Neural progenitor cell (in vitro differentiated cells): Measurements from ENCODE around the gene PITPNC1. TPM values are rescaled to one million over a fixed set of nuclear protein-coding genes. Genes with fewer than 3 reads are reported as not detected.

Experiments
- DNase-seq: peaks from one replicate; pipeline ENCODE4 v3.0.0-alpha.2; 2016; ENCODE audit warnings: low spot score
- H2AFZ ChIP-seq: fragments of 200-600 bp; sonication (generic); replicated peaks from 2 replicates; pipeline ENCODE4 v1.6.1; 2016; ENCODE audit warnings: antibody characterized with exemption
- H3F3A ChIP-seq: fragments of 200-600 bp; sonication (generic); 2 replicates; pipeline ENCODE4 v1.6.1; 2016; ENCODE audit warnings: antibody characterized with exemption, low read depth
- H3K27ac ChIP-seq: fragments of 200-600 bp; sonication (generic); 2 replicates; pipeline ENCODE4 v1.5.1; 2016; ENCODE audit warnings: mild to moderate bottlenecking
- H3K27me3 ChIP-seq: fragments of 200-600 bp; sonication (generic); 2 replicates; pipeline ENCODE4 v1.6.1; 2016; ENCODE audit warnings: mild to moderate bottlenecking, moderate library complexity
- H3K36me3 ChIP-seq: fragments of 200-600 bp; sonication (generic); 2 replicates; pipeline ENCODE4 v1.5.1; 2016
- H3K4me1 ChIP-seq: fragments of 200-600 bp; sonication (generic); 2 replicates; pipeline ENCODE4 v1.6.1; 2016; ENCODE audit warnings: mixed run types
- H3K4me2 ChIP-seq: fragments of 200-600 bp; sonication (generic); 2 replicates; pipeline ENCODE4 v1.6.1; 2016
- H3K4me3 ChIP-seq: fragments of 200-600 bp; sonication (generic); 2 replicates; pipeline ENCODE4 v1.5.1; 2016
- H3K79me2 ChIP-seq: fragments of 200-600 bp; sonication (generic); 2 replicates; pipeline ENCODE4 v1.6.1; 2016; ENCODE audit warnings: low read depth
- H3K9ac ChIP-seq: fragments of 200-600 bp; sonication (generic); 2 replicates; pipeline ENCODE4 v1.6.1; 2016
- H3K9me3 ChIP-seq: fragments of 200-600 bp; sonication (generic); 2 replicates; pipeline ENCODE4 v1.5.1; 2016; ENCODE audit warnings: low read depth
- H4K20me1 ChIP-seq: fragments of 200-600 bp; sonication (generic); 2 replicates; pipeline ENCODE4 v1.6.1; 2016; ENCODE audit warnings: low read depth
- H3K27ac Mint-ChIP-seq: 3 replicates; pipeline ENCODE4 v1.8.0; 2021; ENCODE audit warnings: mixed read lengths
- H3K27me3 Mint-ChIP-seq: 2 replicates; pipeline ENCODE4 v1.8.0; 2022; ENCODE audit warnings: low read depth, mild to moderate bottlenecking, inconsistent platforms, moderate library complexity, mixed read lengths; ENCODE audit not compliant: insufficient read depth
- H3K36me3 Mint-ChIP-seq: 3 replicates; pipeline ENCODE4 v1.8.0; 2021; ENCODE audit warnings: mixed read lengths
- H3K4me1 Mint-ChIP-seq: 3 replicates; pipeline ENCODE4 v1.8.0; 2021; ENCODE audit warnings: mixed read lengths
- H3K4me3 Mint-ChIP-seq: 3 replicates; pipeline ENCODE4 v1.8.0; 2021; ENCODE audit warnings: mild to moderate bottlenecking, moderate library complexity, mixed read lengths
- H3K9me3 Mint-ChIP-seq: 3 replicates; pipeline ENCODE4 v1.8.0; 2020; ENCODE audit warnings: mixed read lengths
- CTCF ChIP-seq: fragments of 200-600 bp; sonication (generic); IDR thresholded peaks from 2 replicates; pipeline ENCODE4 v1.5.1; 2017; ENCODE audit warnings: antibody characterized with exemption, mild to moderate bottlenecking
- EZH2 ChIP-seq: fragments of 200-600 bp; sonication (generic); IDR thresholded peaks from 2 replicates; pipeline ENCODE4 v1.6.1; 2017; ENCODE audit warnings: antibody characterized with exemption, mild to moderate bottlenecking, moderate library complexity
- EZH2phosphoT487 ChIP-seq: fragments of 200-600 bp; sonication (generic); IDR thresholded peaks from 2 replicates; pipeline ENCODE4 v1.6.1; 2017; ENCODE audit warnings: antibody characterized with exemption
- total RNA-seq: library from RNA; depleted of rRNA; stranded (reverse); fragments of >200 nt; gene quantifications from 2 replicates; pipeline ENCODE4 v1.2.3, GENCODE V29; 2015; ENCODE audit warnings: low replicate concordance

The PITPNC1 gene
- total RNA-seq, 1 donor from 2014 or later, result 8.1 TPM

DNA sequence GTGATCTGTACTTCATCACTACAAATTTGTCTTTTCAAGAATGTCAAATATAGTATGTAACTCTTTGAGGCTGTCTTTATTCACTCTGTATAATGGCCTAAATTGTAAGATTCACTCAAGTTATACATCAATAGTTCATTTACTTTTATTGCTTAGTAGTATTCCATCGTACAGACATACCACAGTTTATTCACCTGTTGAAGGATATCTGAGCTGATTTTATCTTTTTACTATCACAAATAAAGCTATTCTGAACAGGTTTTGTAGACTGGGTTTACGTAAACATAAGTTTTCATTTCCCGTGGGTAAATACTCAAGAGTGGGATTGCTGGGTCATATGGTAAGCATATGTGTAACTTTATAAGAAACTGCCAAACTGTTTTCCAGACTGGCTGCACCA lies 29.3 kb upstream of the PITPNC1 start:
- Histone ChIP-seq H3K9me3 (no peaks in the 10 kb centered on the region), H3K36me3 (peaks cover 35% of the 10 kb centered on the region), H3K79me2 (no peaks in the 10 kb centered on the region), H2AFZ (no peak overlapping the region), H4K20me1 (no peaks in the 10 kb centered on the region), H3F3A (no peaks in the 10 kb centered on the region), H3K27me3 (no peaks in the 10 kb centered on the region), H3K27ac (no peak overlapping the region), H3K4me1 (no peaks in the 10 kb centered on the region), H3K4me3 (no peak overlapping the region), H3K4me2 (no peak overlapping the region), H3K9ac (no peak overlapping the region)
- Mint-ChIP-seq H3K27me3 (no peaks in the 10 kb centered on the region), H3K36me3 (peaks cover 32% of the 10 kb centered on the region), H3K4me1 (no peaks in the 10 kb centered on the region), H3K9me3 (no peaks in the 10 kb centered on the region), H3K27ac (no peak overlapping the region), H3K4me3 (no peak overlapping the region)
- no peak for TF ChIP-seq EZH2phosphoT487
- no peak for TF ChIP-seq EZH2
- TF ChIP-seq CTCF, result no peak
- DNase-seq, result no peak

- no peak overlapping the region for H3K4me2 ChIP-seq
- no peak overlapping the region for H3K27ac ChIP-seq
- H3K27me3 ChIP-seq, result no peaks in the 10 kb centered on the region
- H3K9me3 Mint-ChIP-seq, result no peaks in the 10 kb centered on the region
- no peaks in the 10 kb centered on the region for H4K20me1 ChIP-seq
- no peak overlapping the region for H3K4me3 ChIP-seq
- no peaks in the 10 kb centered on the region for H3K9me3 ChIP-seq
- DNase-seq, result no peak
- H3K9ac ChIP-seq, result no peak overlapping the region
- H3K4me3 Mint-ChIP-seq, result no peak overlapping the region
- H3K4me1 Mint-ChIP-seq, result no peaks in the 10 kb centered on the region
- H3K27me3 Mint-ChIP-seq, result no peaks in the 10 kb centered on the region
- no peaks in the 10 kb centered on the region for H3F3A ChIP-seq
- H3K36me3 Mint-ChIP-seq, result peaks cover 36% of the 10 kb centered on the region
- H3K27ac Mint-ChIP-seq, result no peak overlapping the region
- no peaks in the 10 kb centered on the region for H3K79me2 ChIP-seq
- H3K4me1 ChIP-seq, result no peaks in the 10 kb centered on the region
- TF ChIP-seq EZH2phosphoT487 (no peak), CTCF (no peak), EZH2 (no peak)
- peaks cover 35% of the 10 kb centered on the region for H3K36me3 ChIP-seq
- H2AFZ ChIP-seq, result no peak overlapping the region
Observed at GRCh38 chr17:67349420-67349819, 27.7 kb upstream of the PITPNC1 start.

GRCh38 chr17:67353161-67353560 lies 23.9 kb upstream of the PITPNC1 start:
- H3K4me2 ChIP-seq, result no peak overlapping the region
- no peaks in the 10 kb centered on the region for H3F3A ChIP-seq
- H3K36me3 Mint-ChIP-seq, result peaks cover 32% of the 10 kb centered on the region
- H3K4me1 ChIP-seq, result no peaks in the 10 kb centered on the region
- H3K27me3 ChIP-seq, result no peaks in the 10 kb centered on the region
- peaks cover 16% of the 10 kb centered on the region for H3K79me2 ChIP-seq
- no peak overlapping the region for H3K4me3 Mint-ChIP-seq
- no peaks in the 10 kb centered on the region for H3K9me3 Mint-ChIP-seq
- no peak overlapping the region for H3K27ac Mint-ChIP-seq
- no peaks in the 10 kb centered on the region for H3K4me1 Mint-ChIP-seq
- H4K20me1 ChIP-seq, result peaks cover 5% of the 10 kb centered on the region
- no peak overlapping the region for H3K4me3 ChIP-seq
- no peaks in the 10 kb centered on the region for H3K27me3 Mint-ChIP-seq
- H3K36me3 ChIP-seq, result peaks cover 13% of the 10 kb centered on the region
- TF ChIP-seq EZH2phosphoT487 (no peak), EZH2 (no peak), CTCF (no peak)
- H2AFZ ChIP-seq, result no peak overlapping the region
- DNase-seq, result no peak
- H3K9ac ChIP-seq, result no peak overlapping the region
- no peak overlapping the region for H3K27ac ChIP-seq
- H3K9me3 ChIP-seq, result no peaks in the 10 kb centered on the region
